Measurements from ENCODE around the gene MRPL16.

- TF ChIP-seq CTCF (IDR thresholded peaks at IDR 0.05) (no peak), ZFX (IDR thresholded peaks at IDR 0.05; ENCODE audit: borderline replicate concordance) (no peak)
These were observed 34.8 kb upstream of the MRPL16 start, which contains the start of gene CBLIF for GRCh38 chr11:59845399-59845798.
